ENCODE measurements around the gene KIRREL2.

The KIRREL2 gene

DNA sequence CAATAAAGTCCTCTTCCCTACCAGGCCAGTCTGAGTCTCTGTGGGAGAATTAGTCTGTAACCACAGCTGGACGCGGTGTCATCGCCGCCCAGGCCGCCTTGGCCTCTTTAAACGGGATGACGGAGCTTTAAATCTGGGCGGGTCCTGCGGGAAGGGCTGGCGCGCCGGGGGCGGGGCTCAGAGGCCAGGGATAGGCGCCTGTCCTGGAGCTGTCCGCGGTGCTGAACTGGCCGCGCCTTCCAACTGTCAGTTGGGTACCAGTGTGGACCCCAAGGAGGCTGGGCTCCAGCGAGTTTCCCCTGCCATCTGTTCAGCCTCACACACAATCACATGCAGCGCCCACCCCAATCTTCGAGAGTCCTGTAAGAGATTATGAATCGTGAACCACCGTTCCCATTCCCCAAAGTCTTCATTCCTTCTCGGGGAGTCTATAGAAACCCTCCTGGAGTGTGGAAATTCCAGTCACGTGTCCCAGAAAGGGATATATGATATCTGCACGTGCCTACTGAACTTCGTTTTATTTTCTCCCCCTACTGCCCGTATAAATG, 23.1 kb downstream of the KIRREL2 start (continued):
- TF ChIP-seq ZNF830 (tag by site-specific recombination; IDR thresholded peaks at IDR 0.05; ENCODE audit: low read depth) = no peak
- TF ChIP-seq ZBTB8A (tag by site-specific recombination; IDR thresholded peaks at IDR 0.05) = peak; percentile 71
- TF ChIP-seq ZFHX2 (tag by site-specific recombination; conservative IDR thresholded peaks at IDR 0.05) = peak; percentile 41; the same call in 1 of the 2 replicates
- TF ChIP-seq ZNF23 (tag by site-specific recombination; IDR thresholded peaks at IDR 0.05; ENCODE audit: borderline replicate concordance) = no peak
- TF ChIP-seq IKZF3 (tag by site-specific recombination; IDR thresholded peaks at IDR 0.05) = peak; percentile 87; the same call in 1 of the 2 replicates
- TF ChIP-seq ZNF121 (tag by site-specific recombination; IDR thresholded peaks at IDR 0.05) = no peak
- TF ChIP-seq KLF7 (tag by site-specific recombination; IDR thresholded peaks at IDR 0.05; ENCODE audit: borderline replicate concordance) = peak; percentile 90
- TF ChIP-seq, protein P1, sequence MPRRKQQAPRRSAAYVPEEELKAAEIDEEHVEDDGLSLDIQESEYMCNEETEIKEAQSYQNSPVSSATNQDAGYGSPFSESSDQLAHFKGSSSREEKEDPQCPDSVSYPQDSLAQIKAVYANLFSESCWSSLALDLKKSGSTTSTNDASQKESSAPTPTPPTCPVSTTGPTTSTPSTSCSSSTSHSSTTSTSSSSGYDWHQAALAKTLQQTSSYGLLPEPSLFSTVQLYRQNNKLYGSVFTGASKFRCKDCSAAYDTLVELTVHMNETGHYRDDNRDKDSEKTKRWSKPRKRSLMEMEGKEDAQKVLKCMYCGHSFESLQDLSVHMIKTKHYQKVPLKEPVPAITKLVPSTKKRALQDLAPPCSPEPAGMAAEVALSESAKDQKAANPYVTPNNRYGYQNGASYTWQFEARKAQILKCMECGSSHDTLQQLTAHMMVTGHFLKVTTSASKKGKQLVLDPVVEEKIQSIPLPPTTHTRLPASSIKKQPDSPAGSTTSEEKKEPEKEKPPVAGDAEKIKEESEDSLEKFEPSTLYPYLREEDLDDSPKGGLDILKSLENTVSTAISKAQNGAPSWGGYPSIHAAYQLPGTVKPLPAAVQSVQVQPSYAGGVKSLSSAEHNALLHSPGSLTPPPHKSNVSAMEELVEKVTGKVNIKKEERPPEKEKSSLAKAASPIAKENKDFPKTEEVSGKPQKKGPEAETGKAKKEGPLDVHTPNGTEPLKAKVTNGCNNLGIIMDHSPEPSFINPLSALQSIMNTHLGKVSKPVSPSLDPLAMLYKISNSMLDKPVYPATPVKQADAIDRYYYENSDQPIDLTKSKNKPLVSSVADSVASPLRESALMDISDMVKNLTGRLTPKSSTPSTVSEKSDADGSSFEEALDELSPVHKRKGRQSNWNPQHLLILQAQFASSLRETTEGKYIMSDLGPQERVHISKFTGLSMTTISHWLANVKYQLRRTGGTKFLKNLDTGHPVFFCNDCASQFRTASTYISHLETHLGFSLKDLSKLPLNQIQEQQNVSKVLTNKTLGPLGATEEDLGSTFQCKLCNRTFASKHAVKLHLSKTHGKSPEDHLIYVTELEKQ (tag by site-specific recombination; IDR thresholded peaks at IDR 0.05; ENCODE audit: borderline replicate concordance) = 0 out of 2 replicates have a peak, but pooled peaks have one; percentile 29
- no peak for TF ChIP-seq ZNF16 (tag by site-specific recombination; IDR thresholded peaks at IDR 0.05; ENCODE audit: low read depth)
- TF ChIP-seq, protein P2, sequence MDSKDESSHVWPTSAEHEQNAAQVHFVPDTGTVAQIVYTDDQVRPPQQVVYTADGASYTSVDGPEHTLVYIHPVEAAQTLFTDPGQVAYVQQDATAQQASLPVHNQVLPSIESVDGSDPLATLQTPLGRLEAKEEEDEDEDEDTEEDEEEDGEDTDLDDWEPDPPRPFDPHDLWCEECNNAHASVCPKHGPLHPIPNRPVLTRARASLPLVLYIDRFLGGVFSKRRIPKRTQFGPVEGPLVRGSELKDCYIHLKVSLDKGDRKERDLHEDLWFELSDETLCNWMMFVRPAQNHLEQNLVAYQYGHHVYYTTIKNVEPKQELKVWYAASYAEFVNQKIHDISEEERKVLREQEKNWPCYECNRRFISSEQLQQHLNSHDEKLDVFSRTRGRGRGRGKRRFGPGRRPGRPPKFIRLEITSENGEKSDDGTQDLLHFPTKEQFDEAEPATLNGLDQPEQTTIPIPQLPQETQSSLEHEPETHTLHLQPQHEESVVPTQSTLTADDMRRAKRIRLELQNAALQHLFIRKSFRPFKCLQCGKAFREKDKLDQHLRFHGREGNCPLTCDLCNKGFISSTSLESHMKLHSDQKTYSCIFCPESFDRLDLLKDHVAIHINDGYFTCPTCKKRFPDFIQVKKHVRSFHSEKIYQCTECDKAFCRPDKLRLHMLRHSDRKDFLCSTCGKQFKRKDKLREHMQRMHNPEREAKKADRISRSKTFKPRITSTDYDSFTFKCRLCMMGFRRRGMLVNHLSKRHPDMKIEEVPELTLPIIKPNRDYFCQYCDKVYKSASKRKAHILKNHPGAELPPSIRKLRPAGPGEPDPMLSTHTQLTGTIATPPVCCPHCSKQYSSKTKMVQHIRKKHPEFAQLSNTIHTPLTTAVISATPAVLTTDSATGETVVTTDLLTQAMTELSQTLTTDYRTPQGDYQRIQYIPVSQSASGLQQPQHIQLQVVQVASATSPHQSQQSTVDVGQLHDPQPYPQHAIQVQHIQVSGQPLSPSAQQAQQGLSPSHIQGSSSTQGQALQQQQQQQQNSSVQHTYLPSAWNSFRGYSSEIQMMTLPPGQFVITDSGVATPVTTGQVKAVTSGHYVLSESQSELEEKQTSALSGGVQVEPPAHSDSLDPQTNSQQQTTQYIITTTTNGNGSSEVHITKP (tag by site-specific recombination; IDR thresholded peaks at IDR 0.05) = peak; percentile 74
- peak; percentile 95 for TF ChIP-seq ZBTB48 (tag by site-specific recombination; IDR thresholded peaks at IDR 0.05)
- peak; percentile 98 for TF ChIP-seq KLF10 (tag by site-specific recombination; IDR thresholded peaks at IDR 0.05)
- peak; percentile 75; the same call in 1 of the 2 replicates for TF ChIP-seq INSM2 (tag by site-specific recombination; IDR thresholded peaks at IDR 0.05)
- peak; percentile 88 for TF ChIP-seq HIC1 (tag by site-specific recombination; IDR thresholded peaks at IDR 0.05)
- peak; percentile 84 for TF ChIP-seq PRDM1 (tag by site-specific recombination; IDR thresholded peaks at IDR 0.05)
- TF ChIP-seq KLF8 (tag by site-specific recombination; IDR thresholded peaks at IDR 0.05) = peak; percentile 98
- TF ChIP-seq, protein P3, sequence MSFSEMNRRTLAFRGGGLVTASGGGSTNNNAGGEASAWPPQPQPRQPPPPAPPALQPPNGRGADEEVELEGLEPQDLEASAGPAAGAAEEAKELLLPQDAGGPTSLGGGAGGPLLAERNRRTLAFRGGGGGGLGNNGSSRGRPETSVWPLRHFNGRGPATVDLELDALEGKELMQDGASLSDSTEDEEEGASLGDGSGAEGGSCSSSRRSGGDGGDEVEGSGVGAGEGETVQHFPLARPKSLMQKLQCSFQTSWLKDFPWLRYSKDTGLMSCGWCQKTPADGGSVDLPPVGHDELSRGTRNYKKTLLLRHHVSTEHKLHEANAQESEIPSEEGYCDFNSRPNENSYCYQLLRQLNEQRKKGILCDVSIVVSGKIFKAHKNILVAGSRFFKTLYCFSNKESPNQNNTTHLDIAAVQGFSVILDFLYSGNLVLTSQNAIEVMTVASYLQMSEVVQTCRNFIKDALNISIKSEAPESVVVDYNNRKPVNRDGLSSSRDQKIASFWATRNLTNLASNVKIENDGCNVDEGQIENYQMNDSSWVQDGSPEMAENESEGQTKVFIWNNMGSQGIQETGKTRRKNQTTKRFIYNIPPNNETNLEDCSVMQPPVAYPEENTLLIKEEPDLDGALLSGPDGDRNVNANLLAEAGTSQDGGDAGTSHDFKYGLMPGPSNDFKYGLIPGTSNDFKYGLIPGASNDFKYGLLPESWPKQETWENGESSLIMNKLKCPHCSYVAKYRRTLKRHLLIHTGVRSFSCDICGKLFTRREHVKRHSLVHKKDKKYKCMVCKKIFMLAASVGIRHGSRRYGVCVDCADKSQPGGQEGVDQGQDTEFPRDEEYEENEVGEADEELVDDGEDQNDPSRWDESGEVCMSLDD (tag by site-specific recombination; IDR thresholded peaks at IDR 0.05) = peak; percentile 95
- peak; percentile 100 for TF ChIP-seq REST (tag by site-specific recombination; IDR thresholded peaks at IDR 0.05)
- peak; percentile 90; the same call in 1 of the 2 replicates for TF ChIP-seq ZNF660 (tag by site-specific recombination; IDR thresholded peaks at IDR 0.05)
- TF ChIP-seq ZNF214 (tag by site-specific recombination; IDR thresholded peaks at IDR 0.05; ENCODE audit: borderline replicate concordance) = no peak

Data from HEK293 (cell line).